Stimulated activated CD8-positive, alpha-beta memory T cell treated with anti-CD3 and anti-CD28 coated beads, Interleukin-12 subunit alpha, Interleukin-12 subunit beta, amount 100 ng/mL, for 24 hours (primary cell): Measurements from ENCODE around the gene CEP55.

Experiments
- DNase-seq: peaks from one replicate; pipeline ENCODE4 v3.0.0-alpha.2; 2020; ENCODE audit errors: extremely low read depth

The CEP55 gene

DNA sequence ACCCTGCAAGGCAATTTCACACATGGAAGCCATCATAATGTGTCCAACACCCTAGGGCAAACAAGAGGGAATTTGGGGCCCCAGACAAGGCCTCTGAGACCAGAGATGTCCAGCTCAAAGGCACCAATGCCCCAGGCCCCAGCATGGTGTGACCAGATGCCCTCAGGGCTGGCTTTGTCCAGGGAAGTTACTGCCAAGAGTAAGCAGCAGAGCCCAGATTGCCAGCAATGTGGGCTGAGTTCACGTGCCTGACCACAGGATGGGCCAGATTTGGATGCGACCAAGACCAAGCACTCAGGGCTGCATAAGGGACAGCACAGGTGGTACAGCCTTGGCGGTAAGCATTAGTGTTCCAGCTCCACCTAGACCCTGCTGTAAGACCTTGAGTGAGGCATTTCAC, 27.0 kb upstream of the CEP55 start:
- no peak for DNase-seq

GRCh38 chr10:93471110-93471651, 25.2 kb upstream of the CEP55 start:
- DNase-seq = no peak

GRCh38 chr10:93473161-93473560, 23.3 kb upstream of the CEP55 start:
- no peak for DNase-seq

DNA sequence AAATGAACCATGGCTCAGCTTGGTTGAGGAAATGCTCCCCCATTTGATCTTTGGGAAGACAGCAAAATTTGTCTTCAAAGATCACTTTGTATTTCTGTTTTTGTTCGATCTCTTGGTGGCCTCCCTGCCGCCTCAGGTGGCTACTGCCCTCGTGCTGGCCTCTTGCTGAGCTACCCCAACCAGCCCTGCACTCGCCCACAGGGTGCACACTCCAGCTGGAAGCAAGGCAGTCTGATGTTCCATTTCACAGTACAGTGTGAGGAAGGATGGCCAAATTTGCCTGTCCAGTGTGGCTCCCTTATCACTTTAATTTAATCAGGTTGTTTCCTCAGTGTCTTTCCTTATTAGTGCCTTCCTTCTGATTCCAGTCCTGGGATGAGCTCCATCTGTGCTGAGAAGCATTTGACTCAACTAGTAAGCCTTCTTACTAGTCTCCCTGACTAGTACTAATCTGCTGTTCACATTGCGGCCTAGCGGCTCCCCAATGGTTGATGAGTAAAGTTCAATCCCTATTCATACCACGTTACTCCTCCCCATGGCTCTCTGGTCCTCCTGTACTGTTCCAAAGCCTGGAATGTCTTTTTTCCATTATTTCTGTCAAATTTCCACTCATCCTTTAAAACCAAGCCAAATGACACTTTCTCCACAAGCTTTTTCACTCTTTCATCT, 22.5 kb upstream of the CEP55 start:
- DNase-seq = no peak

DNA sequence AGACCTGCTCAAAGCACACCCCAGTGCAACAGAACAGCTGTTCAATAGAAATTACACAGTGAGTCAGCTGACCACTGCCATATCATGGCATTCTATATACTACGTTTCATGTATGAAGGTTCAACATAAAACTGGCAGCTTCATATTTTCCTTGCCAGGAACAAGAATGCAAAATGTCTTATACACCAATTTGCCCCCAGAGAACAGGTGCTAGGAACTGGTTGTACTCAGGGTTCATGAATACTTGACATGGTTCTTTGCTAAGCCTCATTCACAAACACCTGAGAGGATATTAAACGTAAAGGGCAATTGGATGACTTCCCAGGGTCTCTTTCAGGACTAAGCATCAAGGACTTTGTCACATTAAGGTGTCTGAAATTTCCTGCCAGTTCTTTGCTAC, 21.2 kb upstream of the CEP55 start:
- DNase-seq = no peak

DNA sequence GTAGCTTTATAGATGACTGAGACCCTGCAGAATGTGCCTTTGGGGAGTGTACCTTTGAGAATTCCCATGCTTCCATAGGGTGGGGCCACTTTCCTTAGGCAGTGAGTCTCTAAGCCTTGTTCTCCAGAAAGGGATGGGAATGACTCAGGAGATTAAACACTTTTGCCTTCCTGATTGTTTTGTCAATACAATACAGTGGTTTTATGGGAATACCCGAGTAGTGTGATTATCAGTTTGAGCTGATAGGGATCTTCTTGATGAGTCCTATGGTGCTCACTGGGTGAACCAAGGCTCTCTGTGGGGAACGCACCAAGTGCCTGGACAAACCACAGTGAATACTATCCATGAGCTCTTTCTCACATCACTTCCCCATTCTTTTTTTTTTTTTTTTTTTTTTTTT, 20.5 kb upstream of the CEP55 start:
- no peak for DNase-seq

GRCh38 chr10:93476756-93477155, 19.7 kb upstream of the CEP55 start:
- DNase-seq = no peak

DNA sequence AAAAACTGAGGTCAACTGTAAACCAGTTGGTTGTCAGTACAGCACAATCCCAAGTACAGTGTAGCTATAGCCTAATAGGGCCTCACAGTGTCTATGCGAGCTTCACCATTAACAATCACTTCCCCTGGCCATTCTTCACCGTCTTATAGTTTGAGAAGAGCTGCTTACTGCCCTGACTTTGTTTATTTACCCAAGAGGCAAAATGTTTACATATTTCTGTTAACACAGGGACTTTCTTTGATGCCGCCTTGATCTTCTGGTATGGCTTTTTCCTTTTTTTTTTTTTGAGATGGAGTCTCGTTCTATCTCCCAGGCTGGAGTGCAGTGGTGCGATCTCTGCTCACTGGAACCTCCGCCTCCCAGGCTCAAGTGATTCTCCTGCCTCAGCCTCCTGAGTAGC, 17.5 kb upstream of the CEP55 start:
- DNase-seq = no peak

DNA sequence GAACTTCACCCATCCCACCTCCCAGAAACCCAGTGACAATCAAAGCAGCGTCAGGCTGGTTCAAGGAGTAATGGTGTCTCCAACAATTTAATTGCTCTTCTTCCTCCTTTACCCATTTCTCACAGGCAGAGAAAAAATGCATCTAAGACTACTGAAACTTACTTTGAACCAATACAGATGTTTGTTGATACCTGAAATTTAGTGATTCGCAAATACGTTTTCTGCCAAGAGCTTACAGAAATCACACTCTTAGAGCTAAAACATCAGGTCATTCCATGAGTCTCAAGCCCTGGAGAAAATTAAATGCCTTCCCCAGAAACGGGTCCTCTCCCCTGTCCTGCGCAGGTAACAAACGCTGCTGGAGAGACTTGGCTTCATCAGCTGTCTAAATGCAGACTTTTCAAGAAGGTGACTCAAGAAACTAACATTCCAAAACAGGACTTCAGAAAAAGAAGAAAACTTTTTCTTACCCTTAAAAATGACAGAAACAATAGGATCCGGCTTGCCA, 14.7 kb upstream of the CEP55 start:
- no peak for DNase-seq

GRCh38 chr10:93482145-93482834, 14.1 kb upstream of the CEP55 start, which contains the start of gene MYOF:
Gene MYOF, minus strand, starts transcription at chr10:93482334. Its CDS starts 140 bp downstream, at chr10:93482194.
- DNase-seq = no peak

- no peak for DNase-seq
These were observed 10.7 kb upstream of the CEP55 start for GRCh38 chr10:93485690-93486089.

GRCh38 chr10:93488956-93489528, 7.4 kb upstream of the CEP55 start:
- DNase-seq = no peak

- DNase-seq = no peak
These were observed 4.8 kb upstream of the CEP55 start for GRCh38 chr10:93491602-93492121.

DNA sequence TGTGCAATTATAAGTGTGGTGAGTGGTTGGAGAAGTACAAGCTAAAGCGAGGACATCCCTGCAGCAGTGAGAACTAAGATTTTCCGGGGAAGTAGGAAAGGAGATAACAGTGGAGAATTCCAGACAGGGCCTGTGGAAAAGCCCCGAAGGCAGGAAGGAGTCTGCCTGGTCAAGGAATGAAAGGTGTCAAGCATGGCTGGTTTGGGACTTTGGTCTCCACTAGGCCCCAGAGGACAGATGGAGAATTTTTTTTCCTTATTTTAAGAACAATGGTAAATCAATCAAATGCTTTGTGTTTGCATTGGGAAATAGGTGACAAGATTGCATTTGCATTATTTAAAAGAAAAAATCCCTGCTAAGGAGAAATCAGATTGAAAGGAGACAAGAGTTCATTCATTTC, 3.2 kb upstream of the CEP55 start:
- DNase-seq = no peak

DNA sequence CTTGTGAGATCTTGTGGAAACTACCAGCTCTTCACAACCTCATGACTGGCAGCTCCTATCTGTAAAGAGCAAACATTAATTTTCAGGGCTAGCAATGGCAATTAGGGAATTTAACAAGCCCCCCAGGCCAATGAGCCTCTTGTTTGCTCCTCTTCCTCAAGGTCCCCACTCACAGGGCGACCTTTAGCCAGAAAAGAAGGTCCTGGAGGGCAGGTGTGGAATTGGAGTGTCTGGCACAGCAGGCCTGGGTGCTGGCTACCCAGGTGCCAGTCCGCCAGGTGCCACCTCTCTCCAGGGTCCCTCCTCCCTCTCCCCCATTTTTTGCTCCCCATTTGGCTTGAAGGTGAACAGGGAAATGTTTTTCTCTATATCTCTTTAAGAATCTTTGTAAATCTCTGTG, 1.9 kb upstream of the CEP55 start:
- DNase-seq = no peak

DNA sequence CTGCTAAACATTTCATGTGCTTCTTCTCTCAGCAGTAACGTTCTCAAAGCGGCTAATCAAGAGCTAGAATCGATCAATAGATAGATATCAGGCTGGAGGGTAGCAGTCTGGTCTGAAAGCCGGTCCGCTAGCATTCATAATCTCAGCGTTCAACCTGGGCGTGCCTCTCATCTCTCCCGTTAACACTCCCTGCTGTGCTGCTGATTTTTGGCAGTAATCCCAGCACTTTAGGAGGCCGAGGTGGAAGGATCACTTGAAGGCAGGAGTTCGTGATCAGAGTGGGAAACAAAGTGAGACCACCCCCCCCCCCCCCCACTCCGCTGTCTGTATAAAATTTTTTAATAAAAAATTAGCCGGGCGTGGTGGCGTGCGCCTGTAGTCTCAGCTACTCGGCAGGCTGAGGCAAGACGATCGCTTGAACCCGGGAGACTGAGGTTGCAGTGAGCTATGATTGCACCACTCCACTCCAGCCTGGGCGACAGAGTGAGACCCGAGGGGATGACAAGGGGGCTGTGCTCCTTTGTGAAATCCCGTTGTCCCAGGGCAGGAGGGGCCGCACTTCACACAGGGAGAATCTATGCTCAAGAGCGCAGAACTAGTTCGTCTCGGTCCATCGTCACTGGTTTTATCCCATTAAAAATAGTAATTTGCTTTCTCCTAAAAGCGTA, 624 bp upstream of the CEP55 start:
- DNase-seq = no peak

GRCh38 chr10:93498166-93498565, 1.8 kb downstream of the CEP55 start:
- DNase-seq = no peak

GRCh38 chr10:93501650-93502049, 5.2 kb downstream of the CEP55 start:
- DNase-seq = no peak

DNA sequence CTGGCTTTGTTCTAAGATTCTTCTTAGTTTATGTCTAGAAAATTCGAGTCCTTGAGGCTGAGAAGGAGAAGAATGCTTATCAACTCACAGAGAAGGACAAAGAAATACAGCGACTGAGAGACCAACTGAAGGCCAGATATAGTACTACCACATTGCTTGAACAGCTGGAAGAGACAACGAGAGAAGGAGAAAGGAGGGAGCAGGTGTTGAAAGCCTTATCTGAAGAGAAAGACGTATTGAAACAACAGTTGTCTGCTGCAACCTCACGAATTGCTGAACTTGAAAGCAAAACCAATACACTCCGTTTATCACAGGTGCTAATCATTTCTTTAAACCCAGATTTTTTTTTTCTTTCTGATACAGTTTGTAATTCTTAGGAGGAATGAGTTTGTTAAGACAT, 6.7 kb downstream of the CEP55 start:
- no peak for DNase-seq

DNA sequence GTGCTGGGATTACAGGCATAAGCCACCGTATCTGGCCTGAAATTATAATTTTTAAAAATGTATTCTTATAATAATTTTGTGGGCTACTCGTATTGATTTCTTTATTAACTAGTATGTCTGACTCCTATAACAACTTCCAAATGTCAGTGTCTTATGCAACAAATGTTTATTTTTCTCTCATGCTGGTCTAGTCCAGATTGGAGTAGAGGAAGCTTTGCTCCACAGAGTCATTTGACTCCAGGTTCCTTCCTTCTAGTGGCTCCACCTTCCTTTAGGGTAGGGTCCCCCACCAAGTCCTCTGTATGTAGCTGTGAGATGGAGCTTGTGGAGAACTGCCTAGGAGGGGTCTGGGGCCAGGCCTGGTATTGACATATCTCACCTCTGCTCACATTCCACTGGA, 8.7 kb downstream of the CEP55 start:
- no peak for DNase-seq

- DNase-seq = no peak
These were observed 13.4 kb downstream of the CEP55 start for GRCh38 chr10:93509816-93510215.

- no peak for DNase-seq
These were observed 16.2 kb downstream of the CEP55 start for GRCh38 chr10:93512565-93512964.
